HuH-7 (cell line): ENCODE results near the gene ISCA1.

Experiments used
- DNase-seq: peaks from one replicate; pipeline ENCODE4 v3.0.0; 2011; ENCODE audit warnings: low spot score

Gene ISCA1

DNA sequence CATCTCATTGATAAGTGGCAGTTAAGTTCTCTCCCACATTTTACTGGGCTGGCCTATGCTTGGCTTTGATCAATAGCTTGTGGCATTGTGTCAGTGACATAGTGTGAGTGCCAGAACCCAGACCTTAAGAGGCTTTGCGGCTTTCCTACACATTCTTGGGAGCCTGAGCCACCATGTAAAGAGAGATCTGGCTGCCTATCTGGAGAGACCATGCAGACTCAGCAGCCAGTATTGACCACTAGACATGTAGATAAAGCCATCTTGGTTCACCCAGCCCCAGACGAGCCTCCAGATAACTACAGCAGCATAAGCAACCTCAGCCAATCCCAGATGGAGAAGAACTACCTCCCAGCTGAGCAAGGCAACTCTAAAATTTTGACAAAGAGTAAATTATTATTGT is 51.5 kb downstream of the ISCA1 start:
- no peak for DNase-seq

DNA sequence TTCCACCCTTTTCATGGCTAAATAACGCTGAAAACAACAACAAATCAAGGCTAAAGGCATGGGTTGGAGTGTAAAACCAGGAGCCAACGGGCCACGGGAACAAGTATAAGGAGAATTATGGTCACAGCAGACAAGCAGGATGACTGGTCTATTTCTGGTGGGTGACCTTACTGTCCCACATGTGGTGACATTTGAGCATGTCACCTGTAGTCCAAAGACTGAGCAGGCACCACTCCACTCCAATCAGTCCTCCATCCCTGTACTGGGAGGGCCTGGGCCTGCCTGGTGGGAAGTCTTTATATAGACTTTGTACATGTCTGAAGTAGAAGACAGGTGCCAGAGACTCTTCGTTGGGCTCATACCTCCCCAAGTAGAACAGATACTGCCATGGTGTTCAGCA is 59.7 kb downstream of the ISCA1 start:
- no peak for DNase-seq

DNA sequence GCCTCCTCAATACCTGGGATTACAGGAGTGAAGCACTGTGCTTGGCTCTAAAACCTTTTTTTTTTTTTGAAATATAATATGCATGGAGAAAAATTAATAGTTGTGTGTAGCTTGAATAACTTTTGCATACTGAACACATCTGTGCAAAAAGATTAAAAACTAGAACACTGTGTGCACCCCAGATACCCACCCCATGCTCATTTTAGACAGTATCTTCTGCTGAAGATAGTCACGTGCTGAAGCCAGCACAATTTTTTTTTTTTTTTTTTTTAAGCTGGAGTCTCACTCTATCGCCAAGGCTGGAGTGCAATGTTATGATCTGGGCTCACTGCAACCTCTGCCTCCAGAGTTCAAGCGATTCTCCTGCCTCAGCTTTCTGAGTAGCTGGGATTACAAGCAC is 62.7 kb downstream of the ISCA1 start:
- DNase-seq: no peak

DNA sequence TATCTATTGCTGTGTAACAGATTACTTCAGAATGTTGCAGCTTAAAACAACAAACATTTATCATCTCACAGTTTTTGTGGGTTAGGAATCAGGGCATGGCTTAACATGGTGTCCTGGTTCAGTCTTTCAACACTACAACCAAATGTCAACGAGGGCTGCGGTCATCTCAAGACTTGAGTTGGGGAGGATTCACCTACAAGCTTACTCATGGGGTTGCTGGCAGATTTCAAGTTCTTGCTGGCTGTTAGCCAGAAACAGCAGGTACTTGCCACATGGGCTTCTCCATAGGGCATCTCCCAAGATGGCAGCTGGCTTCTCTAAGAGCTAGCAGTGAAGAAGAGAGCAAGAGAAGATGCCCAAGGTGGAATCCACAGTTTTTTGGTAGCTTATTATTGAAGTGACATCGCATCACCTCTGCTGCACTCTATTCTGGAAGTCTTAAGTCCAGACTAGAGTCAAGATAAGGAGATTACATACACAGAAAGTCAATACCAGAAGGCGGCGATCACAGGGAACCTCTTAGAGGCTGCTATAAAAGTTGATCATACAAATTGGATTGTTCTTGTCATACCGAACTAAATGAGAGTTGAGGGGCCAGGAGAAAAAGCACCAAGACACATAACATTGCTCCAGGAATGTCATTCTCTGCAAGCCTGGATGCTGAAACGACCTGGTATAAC is 65.1 kb downstream of the ISCA1 start:
- DNase-seq: no peak
